ENCODE measurements around the gene WWC2.

WWC2 gene

DNA sequence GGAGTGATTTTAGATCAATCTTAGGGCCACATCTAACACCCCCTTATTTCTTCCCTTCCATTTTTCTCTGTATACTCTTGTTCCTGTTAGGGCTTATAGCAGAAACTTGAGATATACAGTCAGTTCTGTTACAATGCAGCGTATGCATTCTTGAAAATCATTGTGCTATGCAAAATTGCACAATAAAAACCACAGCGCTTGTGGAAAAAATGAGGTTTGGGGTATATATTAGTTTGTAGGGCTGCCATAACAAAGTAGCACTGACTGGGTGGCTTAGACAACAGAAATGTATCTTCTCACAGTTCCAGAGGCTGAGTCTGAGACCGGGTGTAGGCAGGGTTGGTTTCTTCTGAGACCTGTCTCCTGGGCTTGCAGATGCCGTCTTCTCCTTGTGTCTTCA, 59.0 kb downstream of the WWC2 start:
- Mint-ChIP-seq H3K4me3 (no peak overlapping the region), H3K27me3 (no peaks in the 10 kb centered on the region), H3K36me3 (no peaks in the 10 kb centered on the region), H3K4me1 (ENCODE audit: low read depth) (no peaks in the 10 kb centered on the region), H3K9me3 (ENCODE audit: low read depth) (no peaks in the 10 kb centered on the region), H3K27ac (no peak overlapping the region)

GRCh38 chr4:183161630-183162029, 62.6 kb downstream of the WWC2 start:
- Mint-ChIP-seq H3K27me3 (no peaks in the 10 kb centered on the region), H3K27ac (no peak overlapping the region), H3K36me3 (no peaks in the 10 kb centered on the region), H3K4me1 (ENCODE audit: low read depth) (peaks cover 2% of the 10 kb centered on the region), H3K9me3 (ENCODE audit: low read depth) (no peaks in the 10 kb centered on the region), H3K4me3 (no peak overlapping the region)

- no peaks in the 10 kb centered on the region for H3K9me3 Mint-ChIP-seq (ENCODE audit: low read depth)
- H3K36me3 Mint-ChIP-seq: no peaks in the 10 kb centered on the region
- H3K27ac Mint-ChIP-seq: no peak overlapping the region
- H3K27me3 Mint-ChIP-seq: peaks cover 2% of the 10 kb centered on the region
- peaks cover 2% of the 10 kb centered on the region for H3K4me1 Mint-ChIP-seq (ENCODE audit: low read depth)
- H3K4me3 Mint-ChIP-seq: no peak overlapping the region
These were observed 64.1 kb downstream of the WWC2 start for GRCh38 chr4:183163135-183163534.

GRCh38 chr4:183164963-183165362, 65.9 kb downstream of the WWC2 start:
- Mint-ChIP-seq H3K27ac (no peak overlapping the region), H3K27me3 (peaks cover 2% of the 10 kb centered on the region), H3K4me3 (no peak overlapping the region), H3K36me3 (no peaks in the 10 kb centered on the region), H3K9me3 (ENCODE audit: low read depth) (no peaks in the 10 kb centered on the region), H3K4me1 (ENCODE audit: low read depth) (peaks cover 2% of the 10 kb centered on the region)

GRCh38 chr4:183165376-183165775, 66.3 kb downstream of the WWC2 start:
- Mint-ChIP-seq H3K27me3 (peaks cover 2% of the 10 kb centered on the region), H3K9me3 (ENCODE audit: low read depth) (no peaks in the 10 kb centered on the region), H3K4me1 (ENCODE audit: low read depth) (peaks cover 2% of the 10 kb centered on the region), H3K4me3 (no peak overlapping the region), H3K27ac (no peak overlapping the region), H3K36me3 (no peaks in the 10 kb centered on the region)

GRCh38 chr4:183170894-183171293, 71.8 kb downstream of the WWC2 start:
- Mint-ChIP-seq H3K27ac (no peak overlapping the region), H3K27me3 (peaks cover 4% of the 10 kb centered on the region)

DNA sequence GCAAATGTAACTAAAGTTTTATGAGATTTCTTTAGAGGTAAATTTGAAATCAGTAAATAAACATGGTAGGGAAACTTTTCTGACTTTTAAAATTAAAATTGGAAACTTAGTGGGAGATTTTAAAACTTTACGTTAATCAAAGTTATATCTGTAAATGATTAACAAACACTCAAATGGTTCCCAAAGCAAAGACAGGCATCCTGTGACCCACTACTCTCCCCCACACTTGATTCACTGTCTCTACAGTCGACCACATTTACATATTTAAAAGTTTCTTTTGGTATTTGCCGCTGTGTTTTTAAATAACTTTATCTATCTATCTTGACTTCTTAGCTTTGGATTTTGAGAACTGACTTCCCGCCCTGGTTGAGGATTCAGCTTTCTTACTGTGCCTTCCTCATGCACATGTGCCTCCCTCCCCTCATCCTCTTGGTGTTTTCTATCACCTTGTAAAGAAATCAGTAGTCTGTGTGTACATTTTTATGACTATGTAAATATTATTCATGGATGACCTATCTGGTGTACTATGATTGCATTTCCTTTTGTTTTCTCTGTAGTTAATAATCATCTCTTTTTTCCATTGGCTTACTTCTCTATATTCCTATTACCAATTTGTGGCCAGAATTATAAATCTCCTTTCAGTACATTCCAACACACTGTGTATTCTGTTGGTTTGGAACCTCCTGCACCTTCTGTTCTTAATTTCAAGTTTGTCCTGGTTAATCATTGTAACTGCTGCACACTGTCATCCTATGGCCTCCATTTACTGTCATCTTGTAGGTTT, 72.6 kb downstream of the WWC2 start:
- Mint-ChIP-seq H3K4me1 (ENCODE audit: low read depth) (no peaks in the 10 kb centered on the region), H3K4me3 (no peak overlapping the region), H3K36me3 (no peaks in the 10 kb centered on the region), H3K27ac (no peak overlapping the region), H3K27me3 (peaks cover 4% of the 10 kb centered on the region), H3K9me3 (ENCODE audit: low read depth) (no peaks in the 10 kb centered on the region)

More at GRCh38 chr4:183170894-183171293, 71.8 kb downstream of the WWC2 start:
- no peaks in the 10 kb centered on the region for H3K4me1 Mint-ChIP-seq (ENCODE audit: low read depth)
- H3K9me3 Mint-ChIP-seq (ENCODE audit: low read depth): no peaks in the 10 kb centered on the region
- H3K36me3 Mint-ChIP-seq: no peaks in the 10 kb centered on the region
- no peak overlapping the region for H3K4me3 Mint-ChIP-seq

- H3K9me3 Mint-ChIP-seq (ENCODE audit: low read depth): no peaks in the 10 kb centered on the region
- H3K4me1 Mint-ChIP-seq (ENCODE audit: low read depth): no peaks in the 10 kb centered on the region
- H3K27me3 Mint-ChIP-seq: peaks cover 2% of the 10 kb centered on the region
These were observed 73.8 kb downstream of the WWC2 start for GRCh38 chr4:183172881-183173280.

GRCh38 chr4:183173580-183174526, 74.8 kb downstream of the WWC2 start:
- Mint-ChIP-seq H3K27ac (no peak overlapping the region), H3K27me3 (peaks cover 2% of the 10 kb centered on the region), H3K4me1 (ENCODE audit: low read depth) (peaks cover 4% of the 10 kb centered on the region), H3K9me3 (ENCODE audit: low read depth) (no peaks in the 10 kb centered on the region), H3K36me3 (no peaks in the 10 kb centered on the region), H3K4me3 (no peak overlapping the region)

More at GRCh38 chr4:183172881-183173280, 73.8 kb downstream of the WWC2 start:
- Mint-ChIP-seq H3K4me3 (no peak overlapping the region), H3K27ac (no peak overlapping the region), H3K36me3 (no peaks in the 10 kb centered on the region)

DNA sequence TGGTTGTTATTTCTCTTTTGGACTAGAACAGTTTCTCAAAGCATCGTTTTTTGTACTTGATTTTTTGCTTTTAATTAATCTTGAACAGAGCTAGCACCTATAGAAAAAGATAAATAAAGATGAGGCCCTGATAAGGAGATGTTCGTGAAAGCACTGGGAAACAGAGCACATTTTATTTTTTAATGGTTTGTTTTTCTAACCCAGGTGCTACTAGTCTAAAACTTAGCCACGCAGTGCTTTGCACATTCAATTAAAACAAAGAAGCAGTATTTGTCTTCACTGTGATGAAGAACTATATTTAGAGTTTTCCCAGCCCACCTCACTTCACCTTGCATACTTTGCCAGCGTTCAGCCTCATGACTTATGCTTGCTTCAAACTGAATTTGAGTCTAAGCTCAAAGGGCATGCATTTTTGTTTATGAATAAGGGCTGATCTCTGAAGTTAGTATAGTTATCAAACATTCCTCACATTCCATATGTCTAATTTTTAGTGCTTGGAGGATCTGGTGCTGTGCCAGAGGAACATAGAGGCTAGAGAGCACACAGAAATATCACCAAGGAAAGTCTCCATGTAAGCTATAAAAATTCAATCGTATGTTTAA, 76.7 kb downstream of the WWC2 start:
- peaks cover 13% of the 10 kb centered on the region for H3K4me1 Mint-ChIP-seq (ENCODE audit: low read depth)
- no peak overlapping the region for H3K4me3 Mint-ChIP-seq
- H3K36me3 Mint-ChIP-seq: no peaks in the 10 kb centered on the region
- peaks cover 2% of the 10 kb centered on the region for H3K27me3 Mint-ChIP-seq
- no peak overlapping the region for H3K27ac Mint-ChIP-seq
- no peaks in the 10 kb centered on the region for H3K9me3 Mint-ChIP-seq (ENCODE audit: low read depth)

DNA sequence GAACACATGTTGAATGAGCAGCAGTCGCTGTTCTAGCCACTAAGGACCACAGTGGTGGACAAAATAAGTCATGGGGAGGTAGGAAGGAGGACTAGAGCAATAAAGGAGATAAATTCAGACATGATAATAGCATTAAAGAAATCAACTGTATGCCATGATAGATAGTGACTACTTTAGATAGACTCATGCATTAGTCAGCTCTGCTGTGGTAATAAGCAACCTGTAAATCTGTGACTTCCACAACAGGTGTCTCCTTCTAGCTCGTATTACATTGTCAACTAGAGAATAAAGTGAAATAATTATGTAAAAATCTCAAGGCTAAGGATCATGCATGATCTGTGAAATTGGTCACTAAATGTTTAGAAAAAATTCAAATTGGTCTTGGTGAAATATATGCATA, 77.9 kb downstream of the WWC2 start:
- no peaks in the 10 kb centered on the region for H3K9me3 Mint-ChIP-seq (ENCODE audit: low read depth)

GRCh38 chr4:183178201-183178600, 79.1 kb downstream of the WWC2 start:
- H3K36me3 Mint-ChIP-seq: no peaks in the 10 kb centered on the region

More for the DNA sequence above, 77.9 kb downstream of the WWC2 start:
- H3K4me3 Mint-ChIP-seq: no peak overlapping the region
- no peaks in the 10 kb centered on the region for H3K36me3 Mint-ChIP-seq
- H3K27me3 Mint-ChIP-seq: peaks cover 2% of the 10 kb centered on the region
- H3K27ac Mint-ChIP-seq: no peak overlapping the region
- H3K4me1 Mint-ChIP-seq (ENCODE audit: low read depth): peaks cover 13% of the 10 kb centered on the region

GRCh38 chr4:183180096-183180495, 81.0 kb downstream of the WWC2 start:
- H3K4me3 Mint-ChIP-seq: no peak overlapping the region
- H3K4me1 Mint-ChIP-seq (ENCODE audit: low read depth): peaks cover 16% of the 10 kb centered on the region
- no peaks in the 10 kb centered on the region for H3K36me3 Mint-ChIP-seq
- no peak overlapping the region for H3K27ac Mint-ChIP-seq
- peaks cover 6% of the 10 kb centered on the region for H3K9me3 Mint-ChIP-seq (ENCODE audit: low read depth)
- peaks cover 2% of the 10 kb centered on the region for H3K27me3 Mint-ChIP-seq

More at GRCh38 chr4:183178201-183178600, 79.1 kb downstream of the WWC2 start:
- Mint-ChIP-seq H3K4me1 (ENCODE audit: low read depth) (peaks cover 14% of the 10 kb centered on the region), H3K9me3 (ENCODE audit: low read depth) (no peaks in the 10 kb centered on the region), H3K27me3 (peaks cover 2% of the 10 kb centered on the region), H3K27ac (no peak overlapping the region), H3K4me3 (no peak overlapping the region)

- peaks cover 6% of the 10 kb centered on the region for H3K9me3 Mint-ChIP-seq (ENCODE audit: low read depth)
- H3K36me3 Mint-ChIP-seq: peaks cover 3% of the 10 kb centered on the region
These were observed 81.6 kb downstream of the WWC2 start for GRCh38 chr4:183180621-183181020.

GRCh38 chr4:183181081-183181480, 82.0 kb downstream of the WWC2 start:
- no peak overlapping the region for H3K27ac Mint-ChIP-seq
- no peak overlapping the region for H3K4me3 Mint-ChIP-seq
- peaks cover 3% of the 10 kb centered on the region for H3K36me3 Mint-ChIP-seq
- peaks cover 6% of the 10 kb centered on the region for H3K9me3 Mint-ChIP-seq (ENCODE audit: low read depth)
- H3K4me1 Mint-ChIP-seq (ENCODE audit: low read depth): peaks cover 20% of the 10 kb centered on the region
- H3K27me3 Mint-ChIP-seq: peaks cover 2% of the 10 kb centered on the region

More at GRCh38 chr4:183180621-183181020, 81.6 kb downstream of the WWC2 start:
- no peak overlapping the region for H3K27ac Mint-ChIP-seq
- H3K4me3 Mint-ChIP-seq: no peak overlapping the region
- H3K4me1 Mint-ChIP-seq (ENCODE audit: low read depth): peaks cover 20% of the 10 kb centered on the region
- H3K27me3 Mint-ChIP-seq: peaks cover 2% of the 10 kb centered on the region
